GM12872 (cell line): ENCODE measurements around the gene TNFRSF9.

Source experiments
- CTCF ChIP-seq: IDR thresholded peaks from 3 replicates; pipeline ENCODE4 v1.5.1; 2011; ENCODE audit warnings: low read depth, mild to moderate bottlenecking, low read length, moderate library complexity; ENCODE audit not compliant: insufficient read depth

Gene TNFRSF9

GRCh38 chr1:7888248-7889081 lies 52.2 kb downstream of the TNFRSF9 start:
- TF ChIP-seq CTCF = no peak

GRCh38 chr1:7886405-7886745 lies 54.3 kb downstream of the TNFRSF9 start:
- no peak for TF ChIP-seq CTCF

DNA sequence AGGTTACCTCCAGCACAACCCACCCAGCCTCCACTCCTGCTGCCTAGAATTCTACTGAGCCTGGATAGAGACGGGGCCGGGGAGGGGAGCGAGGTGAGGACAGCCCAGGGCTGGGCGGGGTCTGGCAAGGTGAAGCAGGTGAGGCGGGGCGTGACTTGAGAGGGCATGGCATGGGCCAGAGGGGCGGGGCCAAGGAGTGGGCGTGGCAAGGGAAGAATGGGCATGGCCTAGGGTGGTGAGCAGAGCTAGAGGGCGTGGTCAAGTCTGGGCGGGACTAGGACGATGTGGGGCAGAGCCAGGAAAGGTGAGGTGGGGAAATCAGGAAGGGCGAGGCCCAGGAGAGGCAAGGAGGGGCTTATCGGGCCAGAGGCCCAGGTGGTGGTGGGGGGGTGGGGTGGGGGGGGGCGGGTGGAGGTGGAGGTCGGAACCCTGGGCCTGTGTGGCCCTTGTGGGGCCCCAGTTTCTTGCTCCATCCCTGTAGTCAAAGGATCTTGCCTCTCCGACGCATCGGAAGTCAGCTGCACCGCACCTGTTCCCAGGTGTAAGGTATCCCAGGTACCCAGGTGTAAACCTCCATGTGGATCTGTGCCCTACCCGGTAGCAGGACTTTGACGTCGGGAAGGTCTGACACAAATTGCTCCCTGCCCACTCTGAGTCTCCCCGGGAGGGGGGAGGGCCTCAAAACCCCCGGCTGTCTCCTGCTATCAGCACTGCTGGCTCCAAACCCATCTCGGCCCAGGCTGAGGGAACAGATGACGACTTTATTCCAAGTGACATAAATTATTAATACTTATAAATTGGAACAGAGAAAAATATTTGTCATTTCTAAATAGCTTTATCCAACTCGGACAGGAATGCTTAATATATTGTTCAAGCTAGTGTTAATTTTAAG lies 54.9 kb downstream of the TNFRSF9 start:
- no peak for TF ChIP-seq CTCF

GRCh38 chr1:7884757-7885156 lies 55.9 kb downstream of the TNFRSF9 start:
- no peak for TF ChIP-seq CTCF

DNA sequence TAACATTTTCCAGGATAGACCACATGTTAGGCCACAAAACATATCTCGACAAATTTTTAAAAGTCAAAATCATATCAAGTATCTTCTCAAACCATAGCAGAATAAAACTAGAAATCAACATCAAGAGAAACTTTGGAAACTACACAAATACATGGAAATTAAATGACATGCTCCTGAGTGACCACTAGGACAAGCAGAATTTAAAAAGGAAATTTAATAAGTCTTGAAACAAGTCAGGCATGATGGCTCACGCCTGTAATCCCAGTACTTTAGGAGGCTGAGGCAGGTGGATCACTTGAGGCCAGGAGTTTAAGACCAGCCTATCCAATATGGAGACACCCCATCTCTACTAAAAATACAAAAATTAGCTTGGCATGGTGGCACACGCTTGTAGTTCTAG lies 61.4 kb downstream of the TNFRSF9 start:
- TF ChIP-seq CTCF = no peak

DNA sequence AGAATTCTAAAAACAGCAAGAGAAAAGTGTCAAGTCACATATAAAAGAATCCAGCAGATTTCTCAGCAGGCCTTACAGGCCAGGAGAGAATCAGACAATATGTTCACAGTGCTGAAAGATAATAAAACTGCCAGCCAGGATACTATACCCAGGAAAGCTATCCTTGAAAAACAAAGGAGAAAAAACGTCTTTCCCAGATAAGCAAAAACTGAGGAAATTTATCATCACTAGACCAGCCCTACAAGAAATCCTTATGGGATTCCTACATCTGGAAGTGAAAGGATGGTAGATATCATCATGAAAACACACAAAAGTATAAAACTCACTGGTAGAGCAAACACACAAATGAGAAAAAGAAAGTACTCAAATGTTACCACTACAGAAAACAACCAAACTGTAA lies 62.6 kb downstream of the TNFRSF9 start:
- TF ChIP-seq CTCF = no peak
